Occipital lobe (tissue), 2 donors: ENCODE measurements around the gene CCL17. TPM values are rescaled to one million over a fixed set of nuclear protein-coding genes. Genes with fewer than 3 reads are reported as not detected.

ENCODE experiments used
- DNase-seq: peaks from one replicate; lab custom pipeline; 2025; lab: John Stamatoyannopoulos, UW
- total RNA-seq: library from RNA; depleted of rRNA; stranded (reverse); fragments of >200 nt; gene quantifications from one replicate; pipeline ENCODE4 v1.2.3, GENCODE V29; 2014

Gene CCL17
- total RNA-seq, 1 donor from 2014 or later: not detected

DNA sequence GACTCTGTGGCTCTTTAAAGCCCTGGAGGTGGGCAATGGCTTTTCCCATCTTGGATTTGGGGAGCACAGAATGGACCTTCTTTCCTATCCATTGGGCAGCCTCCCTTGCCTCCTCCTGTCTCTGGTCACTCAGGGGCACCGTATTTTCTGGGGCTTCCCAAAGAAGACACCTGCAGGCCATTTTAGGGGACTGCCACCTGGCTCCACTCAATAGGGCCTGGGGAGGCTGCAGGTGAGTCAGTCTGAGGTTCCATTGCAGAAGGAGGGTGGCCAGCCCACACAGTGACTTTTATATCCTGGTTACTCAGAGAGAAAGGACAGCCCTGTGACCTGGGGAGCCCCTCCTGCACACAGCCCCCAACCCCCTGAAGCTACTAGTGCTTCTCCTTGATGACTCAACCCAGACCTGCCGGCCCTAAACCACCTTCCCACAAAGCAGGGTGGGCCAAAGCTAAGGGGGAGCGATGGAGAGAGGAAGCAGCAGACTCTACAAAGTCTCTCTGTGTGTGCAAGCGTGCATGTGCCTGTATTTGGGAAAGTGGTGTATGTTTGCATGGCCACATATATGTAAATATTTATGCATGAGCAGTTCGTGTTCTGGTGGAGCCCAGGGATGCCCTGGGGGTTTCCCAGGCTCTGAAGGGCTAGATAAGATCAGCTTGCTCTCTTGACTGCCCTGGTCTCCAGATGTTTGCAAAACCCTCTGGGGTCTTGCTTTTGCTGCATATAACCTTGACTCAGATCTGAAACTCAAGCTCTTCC is 27.3 kb upstream of the CCL17 start:
- DNase-seq: no peak

- no peak for DNase-seq
Measured at GRCh38 chr16:57379579-57379978, 25.0 kb upstream of the CCL17 start.

GRCh38 chr16:57380671-57381462 is 23.7 kb upstream of the CCL17 start:
- no peak for DNase-seq

- no peak for DNase-seq
Measured at GRCh38 chr16:57381791-57382534, 22.6 kb upstream of the CCL17 start.

GRCh38 chr16:57382535-57383275 is 21.9 kb upstream of the CCL17 start:
- DNase-seq: no peak

GRCh38 chr16:57383276-57384247 is 21.0 kb upstream of the CCL17 start:
- no peak for DNase-seq

GRCh38 chr16:57384248-57385070 is 20.1 kb upstream of the CCL17 start:
- no peak for DNase-seq

- no peak for DNase-seq
Measured at GRCh38 chr16:57385083-57385482, 19.5 kb upstream of the CCL17 start.

DNA sequence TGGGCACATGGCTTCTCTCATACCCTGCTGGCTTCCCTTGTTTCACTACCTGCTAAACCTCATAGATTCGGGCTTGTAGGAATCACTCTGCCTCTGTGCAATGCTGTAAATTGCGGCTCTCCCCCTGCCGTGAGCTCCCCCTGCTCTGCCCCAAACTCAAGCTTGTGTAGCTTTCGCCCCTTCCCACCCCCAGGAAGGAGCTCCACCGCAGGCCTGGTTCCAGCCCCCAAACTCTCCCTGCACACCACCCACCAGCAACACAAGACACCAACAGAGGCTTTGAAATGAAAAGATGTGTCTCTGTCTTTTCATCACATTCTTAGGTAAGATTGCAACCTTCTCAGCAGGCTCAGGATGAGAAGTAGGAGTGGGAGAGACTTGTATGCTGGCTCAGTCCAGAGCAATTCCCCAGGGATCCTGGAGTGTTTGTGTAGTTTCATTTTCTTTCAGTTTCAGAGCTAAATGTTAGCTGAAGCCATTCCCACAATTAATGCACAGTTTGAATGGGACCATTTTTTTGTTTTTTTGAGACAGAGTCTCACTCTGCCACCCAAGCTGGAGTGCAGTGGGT is 18.1 kb upstream of the CCL17 start:
- DNase-seq: no peak

- no peak for DNase-seq
Measured at GRCh38 chr16:57387598-57388354, 16.8 kb upstream of the CCL17 start.

DNA sequence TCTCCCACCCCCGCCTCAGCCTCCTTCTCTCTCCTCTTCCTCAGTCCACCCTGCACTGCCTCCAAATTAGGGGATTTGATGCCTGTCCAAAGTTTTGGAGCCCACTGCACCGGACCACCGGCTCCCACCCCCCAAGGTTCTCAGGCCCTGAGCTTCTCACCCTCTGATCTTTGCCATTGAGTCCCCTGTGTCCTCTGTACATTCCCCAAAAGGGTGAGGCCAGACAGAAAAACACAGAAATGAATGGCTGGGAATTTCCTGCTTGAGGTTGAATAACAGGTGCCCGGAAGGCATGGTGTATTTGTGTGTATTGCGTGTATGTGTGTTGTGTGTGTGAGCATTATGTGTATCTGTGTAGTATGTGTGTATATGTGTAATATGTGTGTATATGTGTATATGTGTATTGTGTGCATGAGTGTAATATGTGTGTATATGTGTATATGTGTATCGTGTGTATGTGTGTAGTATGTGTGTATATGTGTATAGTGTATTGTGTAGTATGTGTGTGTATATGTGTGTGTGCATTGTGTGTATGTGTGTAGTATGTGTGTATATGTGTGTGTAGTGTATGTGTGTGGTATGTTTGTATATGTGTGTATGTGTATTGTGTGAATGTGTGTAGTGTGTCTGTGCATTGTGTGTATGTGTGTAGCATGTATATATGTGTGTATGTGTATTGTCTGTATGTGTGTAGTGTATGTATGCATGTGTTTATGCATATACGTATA is 16.0 kb upstream of the CCL17 start:
- DNase-seq: no peak

DNA sequence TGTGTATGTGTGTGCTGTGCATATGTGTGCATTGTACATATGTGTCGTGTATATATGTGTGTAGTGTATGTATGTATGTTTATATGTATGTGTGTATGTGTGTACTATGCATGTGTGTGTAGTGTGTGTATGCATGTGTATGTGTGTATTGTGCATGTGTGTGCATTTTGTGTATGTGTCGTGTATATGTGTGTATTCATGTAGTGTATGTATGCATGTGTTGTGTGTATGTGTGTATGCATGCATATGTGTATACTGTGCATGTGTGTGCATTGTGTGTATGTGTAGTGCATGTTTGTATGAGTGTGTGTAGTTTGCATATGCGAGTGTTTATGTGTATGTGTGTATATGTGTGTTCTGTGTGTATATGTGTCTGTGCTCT is 15.5 kb upstream of the CCL17 start:
- DNase-seq: no peak

DNA sequence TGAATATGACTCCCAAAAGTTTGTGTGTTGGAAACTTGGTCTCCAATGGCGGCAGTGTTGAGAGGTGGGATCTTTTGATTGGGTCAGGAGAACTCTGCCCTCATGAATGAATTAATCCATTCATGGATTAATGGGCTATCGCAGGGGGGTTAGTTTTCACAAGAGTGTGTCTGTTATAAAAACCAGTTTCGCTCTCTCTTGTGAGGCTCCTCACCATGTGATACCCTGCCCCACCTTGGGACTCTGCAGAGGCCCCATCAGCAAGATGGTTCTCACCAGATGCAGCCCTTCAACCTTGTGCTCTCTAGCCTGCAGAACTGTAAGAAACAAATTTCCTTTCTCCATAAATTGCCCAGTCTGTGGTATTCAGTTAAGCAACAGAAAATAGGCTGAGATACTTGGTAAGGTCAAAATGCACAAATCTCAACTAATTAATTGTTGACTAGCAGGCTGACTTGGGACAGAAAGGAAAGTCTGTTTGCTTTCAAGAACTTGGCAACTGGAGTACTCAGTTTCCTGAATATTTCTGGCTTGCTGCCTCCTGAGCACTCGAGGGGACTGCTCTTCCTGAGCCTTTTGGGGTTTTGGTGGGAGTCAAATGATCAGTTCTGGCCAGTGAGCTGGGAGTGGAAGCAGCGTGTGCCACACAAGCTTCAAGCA is 13.8 kb upstream of the CCL17 start:
- no peak for DNase-seq

- DNase-seq: no peak
Measured at GRCh38 chr16:57391300-57391699, 13.3 kb upstream of the CCL17 start.

- no peak for DNase-seq
Measured at GRCh38 chr16:57391708-57392107, 12.9 kb upstream of the CCL17 start.

- DNase-seq: no peak
Measured at GRCh38 chr16:57392694-57393093, 11.9 kb upstream of the CCL17 start.

- no peak for DNase-seq
Measured at GRCh38 chr16:57394444-57394843, 10.1 kb upstream of the CCL17 start.
